Lower leg skin (tissue), 4 donors: ENCODE results near the gene SYT2. TPM values are rescaled to one million over a fixed set of nuclear protein-coding genes. Genes with fewer than 3 reads are reported as not detected.
"Not testable (repeated sequence)": the region's sequence is repeated elsewhere in the genome, so short reads cannot be mapped to it uniquely, and the experiment has no call there.

Experiments used
- DNase-seq, 2 donors: peaks; one replicate each; pipeline ENCODE4 v3.0.0-alpha.2; 2019; ENCODE audit warnings: low spot score in 2 of 2
- H3K4me3 ChIP-seq: fragments of 200-600 bp; sonication (generic); 2 replicates; pipeline ENCODE4 v1.5.1; 2017; ENCODE audit warnings: mild to moderate bottlenecking, low read depth; ENCODE audit not compliant: poor library complexity, severe bottlenecking
- WGBS, 2 donors: methylation state at CpG; one replicate each; pipeline ENCODE4 v1.1.5; 2018; 5-methylcytosine and 5-hydroxymethylcytosine counted together
- intact Hi-C: fragments of 100-400 bp; cut with DNase I; formaldehyde crosslinking; loops from one replicate; pipeline ENCODE4 v1.15.0; 2023; ENCODE audit warnings: low total_unique reads
- total RNA-seq, 4 donors: library from RNA; depleted of rRNA; stranded (reverse); fragments of >200 nt; gene quantifications; one replicate each; pipeline ENCODE4 v1.1.0, GENCODE V29; 2016

The SYT2 gene
- total RNA-seq, 4 donors from 2014 or later: not detected

GRCh38 chr1:202540858-202541257, 169.4 kb downstream of the SYT2 start:
- intact Hi-C loops, DNase-seq, H3K4me3 ChIP-seq: not testable (repeated sequence)
- WGBS, 2 donors: 66 to 73% methylated on average over 2 of the region's 2 CpGs

Other genes with a start within 250 kb of the SYT2 start
- 100 to 1,000 TPM in 2 of 4 donors, 10 to 100 TPM in 2; 74.2 to 113 (median 89.2) TPM for gene KDM5B, start 98.0 kb upstream of the SYT2 start, total RNA-seq
- gene PCAT6, start 100.5 kb upstream of the SYT2 start, total RNA-seq: 1 to 10 TPM; 3.4 to 5.1 (median 4.3) TPM
- gene RABIF, start 178.7 kb upstream of the SYT2 start, total RNA-seq: 1 to 10 TPM; 4.0 to 7.9 (median 5.9) TPM
- gene KLHL12, start 216.8 kb upstream of the SYT2 start, total RNA-seq: 10 to 100 TPM; 11.7 to 15.7 (median 15.0) TPM
- 100 to 1,000 TPM; 173 to 189 (median 176) TPM for gene ADIPOR1, start 247.9 kb upstream of the SYT2 start, total RNA-seq